ACHN (cell line): ENCODE results near the gene SAMD4A.

Experiments used
- DNase-seq: peaks from one replicate; pipeline ENCODE4 v3.0.0-alpha.2; 2015
- in situ Hi-C: cut with HindIII; loops from 2 replicates; pipeline ENCODE4 v1.10.0; 2017; ENCODE audit warnings: low sequenced_read_pairs, low pct_ligation_motif_present, low pct_unique_long_range_greater_than_20kb

SAMD4A gene

GRCh38 chr14:54837508-54838149, 270.7 kb downstream of the SAMD4A start:
- no peak for DNase-seq
- in situ Hi-C loops, result no loop called here

- in situ Hi-C loops, result no loop called here
- no peak for DNase-seq
These were observed 272.1 kb downstream of the SAMD4A start for GRCh38 chr14:54838931-54839512.

GRCh38 chr14:54839701-54840119, 272.8 kb downstream of the SAMD4A start:
- no peak for DNase-seq
- in situ Hi-C loops, result no loop called here

- in situ Hi-C loops, result no loop called here
- no peak for DNase-seq
These were observed 273.4 kb downstream of the SAMD4A start for GRCh38 chr14:54840336-54840735.

GRCh38 chr14:54840798-54841197, 273.9 kb downstream of the SAMD4A start:
- in situ Hi-C loops, result no loop called here

More at GRCh38 chr14:54840798-54841197, 273.9 kb downstream of the SAMD4A start:
- DNase-seq, result no peak
